ENCODE data around the gene USP33.

USP33 gene

GRCh38 chr1:77739235-77739634 lies 20.4 kb downstream of the USP33 start:
- TF ChIP-seq POLR2AphosphoS5 (IDR thresholded peaks at IDR 0.05; ENCODE audit: low read depth), result no peak
- no peak for TF ChIP-seq GABPA (IDR thresholded peaks at IDR 0.05; ENCODE audit: low read depth)
- no peak for TF ChIP-seq REST (IDR thresholded peaks at IDR 0.05; ENCODE audit: insufficient replicate concordance, low read depth)
- no peak for TF ChIP-seq SPI1 (IDR thresholded peaks at IDR 0.05; ENCODE audit: borderline replicate concordance, low read depth)
- no peak for TF ChIP-seq CTCF (IDR thresholded peaks at IDR 0.05; ENCODE audit: insufficient read depth, low read length)
- no peak for DNase-seq (ENCODE audit: low read depth in 1 of 2, low spot score in 1 of 2)
- Histone ChIP-seq H3K4me3 (replicated peaks; ENCODE audit: insufficient read depth, low read length) (no peak overlapping the region), H3K27ac (replicated peaks) (no peak overlapping the region), H3K27me3 (ENCODE audit: insufficient read depth, poor library complexity, severe bottlenecking) (no peaks in the 10 kb centered on the region)

GRCh38 chr1:77732090-77732489 lies 27.6 kb downstream of the USP33 start:
- no peak for TF ChIP-seq CTCF (IDR thresholded peaks at IDR 0.05; ENCODE audit: insufficient read depth, low read length)
- no peak for TF ChIP-seq POLR2AphosphoS5 (IDR thresholded peaks at IDR 0.05; ENCODE audit: low read depth)
- no peak for TF ChIP-seq REST (IDR thresholded peaks at IDR 0.05; ENCODE audit: insufficient replicate concordance, low read depth)
- no peak for TF ChIP-seq SPI1 (IDR thresholded peaks at IDR 0.05; ENCODE audit: borderline replicate concordance, low read depth)
- Histone ChIP-seq H3K27me3 (ENCODE audit: insufficient read depth, poor library complexity, severe bottlenecking) (no peaks in the 10 kb centered on the region), H3K27ac (replicated peaks) (no peak overlapping the region), H3K4me3 (replicated peaks; ENCODE audit: insufficient read depth, low read length) (no peak overlapping the region)
- DNase-seq (ENCODE audit: low read depth in 1 of 2, low spot score in 1 of 2), result no peak

- no peak for TF ChIP-seq REST (IDR thresholded peaks at IDR 0.05; ENCODE audit: insufficient replicate concordance, low read depth)
- no peak for TF ChIP-seq CTCF (IDR thresholded peaks at IDR 0.05; ENCODE audit: insufficient read depth, low read length)
- no peak for TF ChIP-seq GABPA (IDR thresholded peaks at IDR 0.05; ENCODE audit: low read depth)
- no peak for TF ChIP-seq POLR2AphosphoS5 (IDR thresholded peaks at IDR 0.05; ENCODE audit: low read depth)
- no peak for TF ChIP-seq SPI1 (IDR thresholded peaks at IDR 0.05; ENCODE audit: borderline replicate concordance, low read depth)
- H3K27ac ChIP-seq (replicated peaks), result no peak overlapping the region
- H3K4me3 ChIP-seq (replicated peaks; ENCODE audit: insufficient read depth, low read length), result no peak overlapping the region
- no peaks in the 10 kb centered on the region for H3K27me3 ChIP-seq (ENCODE audit: insufficient read depth, poor library complexity, severe bottlenecking)
- DNase-seq (ENCODE audit: low read depth in 1 of 2, low spot score in 1 of 2), result no peak
Observed at GRCh38 chr1:77725706-77726105, 33.9 kb downstream of the USP33 start.

All from HL-60 (cell line).